Neural cell (in vitro differentiated cells): ENCODE results near the gene FBXO21. TPM values are rescaled to one million over a fixed set of nuclear protein-coding genes. Genes with fewer than 3 reads are reported as not detected.

Experiments
- H2AFZ ChIP-seq: fragments of 200-600, 300-800 bp; sonication (generic), shearing (Covaris generic); 2 replicates; pipeline ENCODE4 v1.6.0; 2014; ENCODE audit warnings: low read depth, mild to moderate bottlenecking, antibody characterized with exemption, low read length, moderate library complexity
- H3F3A ChIP-seq: fragments of 200-600 bp; shearing (Covaris generic); 2 replicates; pipeline ENCODE4 v1.6.1; 2016; ENCODE audit warnings: mild to moderate bottlenecking, moderate library complexity, mixed read lengths, antibody characterized with exemption, low read length; ENCODE audit not compliant: insufficient read depth, poor library complexity, severe bottlenecking
- H3K27ac ChIP-seq: fragments of 200-600, 300-800 bp; sonication (generic), shearing (Covaris generic); 2 replicates; pipeline ENCODE4 v1.5.1; 2014; ENCODE audit warnings: mild to moderate bottlenecking, low read length, moderate library complexity
- H3K27me3 ChIP-seq: fragments of 300-800, 200-600 bp; sonication (generic), shearing (Covaris generic); 2 replicates; pipeline ENCODE4 v1.6.0; 2014; ENCODE audit warnings: mild to moderate bottlenecking, low read depth, low read length, moderate library complexity; ENCODE audit not compliant: insufficient read depth
- H3K36me3 ChIP-seq: fragments of 300-800, 200-600 bp; sonication (generic), shearing (Covaris generic); 2 replicates; pipeline ENCODE4 v1.5.1; 2014; ENCODE audit warnings: mild to moderate bottlenecking, antibody characterized with exemption, low read length, moderate library complexity; ENCODE audit not compliant: insufficient read depth
- H3K4me2 ChIP-seq: fragments of 300-800, 200-600 bp; sonication (generic), shearing (Covaris generic); 2 replicates; pipeline ENCODE4 v1.6.0; 2014; ENCODE audit warnings: mild to moderate bottlenecking, low read length
- H3K4me3 ChIP-seq: fragments of 300-800, 200-600 bp; sonication (generic), shearing (Covaris generic); 2 replicates; pipeline ENCODE4 v1.5.1; 2014; ENCODE audit warnings: mild to moderate bottlenecking, low read length, moderate library complexity
- H3K79me2 ChIP-seq: fragments of 200-600 bp; shearing (Covaris generic); replicated peaks from 2 replicates; pipeline ENCODE4 v1.6.0; 2014; ENCODE audit warnings: mild to moderate bottlenecking, low read length, moderate library complexity; ENCODE audit not compliant: insufficient read depth
- H3K9ac ChIP-seq: fragments of 300-800, 200-600 bp; sonication (generic), shearing (Covaris generic); 2 replicates; pipeline ENCODE4 v1.6.1; 2016; ENCODE audit warnings: mild to moderate bottlenecking, low read length, mixed read lengths
- H3K9me2 ChIP-seq: fragments of 200-600 bp; shearing (Covaris generic); 2 replicates; pipeline ENCODE4 v1.6.1; 2016; ENCODE audit warnings: mild to moderate bottlenecking, low read length, mixed read lengths; ENCODE audit not compliant: insufficient read depth
- H3K9me3 ChIP-seq: fragments of 200-600, 300-800 bp; sonication (generic), shearing (Covaris generic); 2 replicates; pipeline ENCODE4 v1.6.1; 2016; ENCODE audit warnings: mild to moderate bottlenecking, mixed run types, low read length, moderate library complexity, mixed read lengths
- H4K20me1 ChIP-seq: fragments of 200-600 bp; shearing (Covaris generic); 2 replicates; pipeline ENCODE4 v1.6.1; 2016; ENCODE audit warnings: mild to moderate bottlenecking, mixed run types; ENCODE audit not compliant: insufficient read depth
- EP300 ChIP-seq: fragments of 450-650 bp; conservative IDR thresholded peaks from 2 replicates; pipeline ENCODE4 v1.6.1; 2014; ENCODE audit warnings: antibody characterized with exemption, mild to moderate bottlenecking, moderate library complexity; ENCODE audit not compliant: poor library complexity, severe bottlenecking
- EZH2 ChIP-seq: fragments of 200-600, 300-800 bp; shearing (Covaris generic), sonication (generic); IDR thresholded peaks from 2 replicates; pipeline ENCODE4 v1.6.1; 2014; ENCODE audit warnings: antibody characterized with exemption, low read length, borderline replicate concordance, mild to moderate bottlenecking; ENCODE audit not compliant: insufficient read depth, poor library complexity, severe bottlenecking
- MXI1 ChIP-seq: fragments of 450-650 bp; conservative IDR thresholded peaks from 2 replicates; pipeline ENCODE4 v1.6.1; 2014; ENCODE audit warnings: antibody characterized with exemption, mild to moderate bottlenecking; ENCODE audit not compliant: poor library complexity, severe bottlenecking
- POLR2AphosphoS5 ChIP-seq: IDR thresholded peaks from 2 replicates; pipeline ENCODE4 v1.6.1; 2012
- RAD21 ChIP-seq: fragments of 450-650 bp; conservative IDR thresholded peaks from 2 replicates; pipeline ENCODE4 v1.6.1; 2014; ENCODE audit warnings: antibody characterized with exemption, mild to moderate bottlenecking, moderate library complexity
- SMC3 ChIP-seq: fragments of 450-650 bp; conservative IDR thresholded peaks from 2 replicates; pipeline ENCODE4 v1.6.1; 2014; ENCODE audit warnings: antibody characterized with exemption, mild to moderate bottlenecking, moderate library complexity; ENCODE audit not compliant: poor library complexity
- TAF1 ChIP-seq: IDR thresholded peaks from 2 replicates; pipeline ENCODE4 v1.6.1; 2012; ENCODE audit warnings: low read depth
- polyA plus RNA-seq: library from polyadenylated mRNA; depleted of rRNA; stranded (reverse); fragments of >200 nt; gene quantifications from 2 replicates; pipeline ENCODE4 v1.2.3, GENCODE V29; 2014
- TF ChIP-seq, protein P1 (sequence below): IDR thresholded peaks from 2 replicates; pipeline ENCODE4 v1.6.1; 2012; ENCODE audit warnings: borderline replicate concordance
- TF ChIP-seq, protein P2 (sequence below): fragments of 450-650 bp; IDR thresholded peaks from 2 replicates; pipeline ENCODE4 v1.5.1; 2014; ENCODE audit warnings: antibody characterized with exemption, mild to moderate bottlenecking, moderate library complexity; ENCODE audit not compliant: poor library complexity, severe bottlenecking

The FBXO21 gene
- polyA plus RNA-seq, 1 donor from 2014 or later, result 127 TPM

DNA sequence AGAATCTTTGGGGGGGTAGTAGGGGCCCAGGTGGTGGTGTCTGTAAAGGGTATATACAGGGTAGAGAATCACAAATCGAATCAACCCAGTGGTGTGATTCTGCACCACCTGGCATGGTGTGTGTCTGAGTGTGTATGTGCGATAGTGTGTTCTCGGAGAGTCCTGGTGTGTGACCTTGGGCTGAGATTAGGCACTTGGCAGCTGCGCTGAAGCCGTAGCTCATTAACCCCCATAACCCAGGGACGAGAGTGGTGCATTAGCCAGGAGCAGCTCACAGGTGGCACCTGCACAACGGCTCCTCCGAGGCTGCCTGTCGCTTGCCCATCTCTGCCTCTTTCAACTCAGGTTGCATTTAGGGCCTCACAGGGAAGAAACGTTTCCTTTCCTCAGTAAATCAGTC lies 75.5 kb downstream of the FBXO21 start:
- Histone ChIP-seq H3K9ac (no peak overlapping the region), H3K9me3 (no peaks in the 10 kb centered on the region), H3F3A (no peaks in the 10 kb centered on the region), H3K27me3 (no peaks in the 10 kb centered on the region), H3K36me3 (no peaks in the 10 kb centered on the region), H3K4me3 (no peak overlapping the region), H3K9me2 (no peaks in the 10 kb centered on the region), H3K4me2 (no peak overlapping the region), H3K27ac (no peak overlapping the region), H2AFZ (no peak overlapping the region), H3K79me2 (no peaks in the 10 kb centered on the region), H4K20me1 (no peaks in the 10 kb centered on the region)
- TF ChIP-seq EZH2 (no peak), EP300 (no peak), SMC3 (no peak), POLR2AphosphoS5 (no peak), MXI1 (no peak), TAF1 (no peak), RAD21 (no peak)
- TF ChIP-seq, protein P1, sequence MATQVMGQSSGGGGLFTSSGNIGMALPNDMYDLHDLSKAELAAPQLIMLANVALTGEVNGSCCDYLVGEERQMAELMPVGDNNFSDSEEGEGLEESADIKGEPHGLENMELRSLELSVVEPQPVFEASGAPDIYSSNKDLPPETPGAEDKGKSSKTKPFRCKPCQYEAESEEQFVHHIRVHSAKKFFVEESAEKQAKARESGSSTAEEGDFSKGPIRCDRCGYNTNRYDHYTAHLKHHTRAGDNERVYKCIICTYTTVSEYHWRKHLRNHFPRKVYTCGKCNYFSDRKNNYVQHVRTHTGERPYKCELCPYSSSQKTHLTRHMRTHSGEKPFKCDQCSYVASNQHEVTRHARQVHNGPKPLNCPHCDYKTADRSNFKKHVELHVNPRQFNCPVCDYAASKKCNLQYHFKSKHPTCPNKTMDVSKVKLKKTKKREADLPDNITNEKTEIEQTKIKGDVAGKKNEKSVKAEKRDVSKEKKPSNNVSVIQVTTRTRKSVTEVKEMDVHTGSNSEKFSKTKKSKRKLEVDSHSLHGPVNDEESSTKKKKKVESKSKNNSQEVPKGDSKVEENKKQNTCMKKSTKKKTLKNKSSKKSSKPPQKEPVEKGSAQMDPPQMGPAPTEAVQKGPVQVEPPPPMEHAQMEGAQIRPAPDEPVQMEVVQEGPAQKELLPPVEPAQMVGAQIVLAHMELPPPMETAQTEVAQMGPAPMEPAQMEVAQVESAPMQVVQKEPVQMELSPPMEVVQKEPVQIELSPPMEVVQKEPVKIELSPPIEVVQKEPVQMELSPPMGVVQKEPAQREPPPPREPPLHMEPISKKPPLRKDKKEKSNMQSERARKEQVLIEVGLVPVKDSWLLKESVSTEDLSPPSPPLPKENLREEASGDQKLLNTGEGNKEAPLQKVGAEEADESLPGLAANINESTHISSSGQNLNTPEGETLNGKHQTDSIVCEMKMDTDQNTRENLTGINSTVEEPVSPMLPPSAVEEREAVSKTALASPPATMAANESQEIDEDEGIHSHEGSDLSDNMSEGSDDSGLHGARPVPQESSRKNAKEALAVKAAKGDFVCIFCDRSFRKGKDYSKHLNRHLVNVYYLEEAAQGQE, result no peak
- TF ChIP-seq, protein P2, sequence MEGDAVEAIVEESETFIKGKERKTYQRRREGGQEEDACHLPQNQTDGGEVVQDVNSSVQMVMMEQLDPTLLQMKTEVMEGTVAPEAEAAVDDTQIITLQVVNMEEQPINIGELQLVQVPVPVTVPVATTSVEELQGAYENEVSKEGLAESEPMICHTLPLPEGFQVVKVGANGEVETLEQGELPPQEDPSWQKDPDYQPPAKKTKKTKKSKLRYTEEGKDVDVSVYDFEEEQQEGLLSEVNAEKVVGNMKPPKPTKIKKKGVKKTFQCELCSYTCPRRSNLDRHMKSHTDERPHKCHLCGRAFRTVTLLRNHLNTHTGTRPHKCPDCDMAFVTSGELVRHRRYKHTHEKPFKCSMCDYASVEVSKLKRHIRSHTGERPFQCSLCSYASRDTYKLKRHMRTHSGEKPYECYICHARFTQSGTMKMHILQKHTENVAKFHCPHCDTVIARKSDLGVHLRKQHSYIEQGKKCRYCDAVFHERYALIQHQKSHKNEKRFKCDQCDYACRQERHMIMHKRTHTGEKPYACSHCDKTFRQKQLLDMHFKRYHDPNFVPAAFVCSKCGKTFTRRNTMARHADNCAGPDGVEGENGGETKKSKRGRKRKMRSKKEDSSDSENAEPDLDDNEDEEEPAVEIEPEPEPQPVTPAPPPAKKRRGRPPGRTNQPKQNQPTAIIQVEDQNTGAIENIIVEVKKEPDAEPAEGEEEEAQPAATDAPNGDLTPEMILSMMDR, result no peak

GRCh38 chr12:117113231-117113630 lies 77.0 kb downstream of the FBXO21 start:
- Histone ChIP-seq H4K20me1 (no peaks in the 10 kb centered on the region), H3K9me2 (no peaks in the 10 kb centered on the region), H3K27ac (no peak overlapping the region), H3K36me3 (no peaks in the 10 kb centered on the region), H3K79me2 (no peaks in the 10 kb centered on the region), H2AFZ (no peak overlapping the region), H3K4me3 (no peak overlapping the region), H3K9ac (no peak overlapping the region), H3K27me3 (no peaks in the 10 kb centered on the region), H3F3A (no peaks in the 10 kb centered on the region), H3K4me2 (no peak overlapping the region), H3K9me3 (no peaks in the 10 kb centered on the region)
- TF ChIP-seq, protein P2, result no peak
- TF ChIP-seq, protein P1, result no peak
- TF ChIP-seq TAF1 (no peak), RAD21 (no peak), EP300 (no peak), EZH2 (no peak), MXI1 (no peak), POLR2AphosphoS5 (no peak), SMC3 (no peak)
